Lower leg skin (tissue), 4 donors: Measurements from ENCODE around the gene MBLAC1. TPM values are rescaled to one million over a fixed set of nuclear protein-coding genes. Genes with fewer than 3 reads are reported as not detected.

Source experiments
- DNase-seq, 2 donors: peaks; one replicate each; pipeline ENCODE4 v3.0.0-alpha.2; 2019; ENCODE audit warnings: low spot score in 2 of 2
- H3K4me3 ChIP-seq: fragments of 200-600 bp; sonication (generic); 2 replicates; pipeline ENCODE4 v1.5.1; 2017; ENCODE audit warnings: mild to moderate bottlenecking, low read depth; ENCODE audit not compliant: poor library complexity, severe bottlenecking
- CTCF ChIP-seq, 3 donors: fragments of 450-650 bp; IDR thresholded peaks; one replicate each; pipeline ENCODE4 v1.5.1; 2016; ENCODE audit warnings: antibody characterized with exemption in 3 of 3, mild to moderate bottlenecking in 3 of 3, moderate library complexity in 2 of 3
- POLR2A ChIP-seq, 2 donors: fragments of 450-650 bp; IDR thresholded peaks; one replicate each; pipeline ENCODE4 v1.6.1; 2016 to 2017; ENCODE audit warnings: antibody characterized with exemption in 2 of 2, mild to moderate bottlenecking in 1 of 2, moderate library complexity in 1 of 2
- WGBS, 2 donors: methylation state at CpG; one replicate each; pipeline ENCODE4 v1.1.5; 2018; 5-methylcytosine and 5-hydroxymethylcytosine counted together
- intact Hi-C: fragments of 100-400 bp; cut with DNase I; formaldehyde crosslinking; loops from one replicate; pipeline ENCODE4 v1.15.0; 2023; ENCODE audit warnings: low total_unique reads
- total RNA-seq, 4 donors: library from RNA; depleted of rRNA; stranded (reverse); fragments of >200 nt; gene quantifications; one replicate each; pipeline ENCODE4 v1.1.0, GENCODE V29; 2016

Gene MBLAC1
- total RNA-seq, 4 donors from 2014 or later, result 1.6 to 8.7 (median 6.0) TPM

- intact Hi-C loops, result no loop called here
- WGBS, 2 donors, result 78 to 83% methylated on average over 25 of the region's 25 CpGs
- DNase-seq, result no peak
- no peak overlapping the region for H3K4me3 ChIP-seq
- TF ChIP-seq POLR2A (IDR thresholded peaks at IDR 0.05) (no peak), CTCF (IDR thresholded peaks at IDR 0.05) (no peak)
Observed at GRCh38 chr7:100107125-100107737, 19.5 kb upstream of the MBLAC1 start.

GRCh38 chr7:100107890-100108289, 18.9 kb upstream of the MBLAC1 start:
- WGBS, 2 donors, result 84 to 85% methylated on average over 11 of the region's 11 CpGs
- TF ChIP-seq CTCF (IDR thresholded peaks at IDR 0.05), result no peak
- no peak for TF ChIP-seq POLR2A (IDR thresholded peaks at IDR 0.05)
- intact Hi-C loops, result no loop called here
- no peak for DNase-seq
- H3K4me3 ChIP-seq, result no peak overlapping the region

- intact Hi-C loops, result no loop called here
- TF ChIP-seq POLR2A (IDR thresholded peaks at IDR 0.05) (no peak), CTCF (IDR thresholded peaks at IDR 0.05) (no peak)
- WGBS, 2 donors, result 81 to 88% methylated on average over 12 of the region's 12 CpGs
- no peak overlapping the region for H3K4me3 ChIP-seq
- no peak for DNase-seq
Observed at GRCh38 chr7:100109521-100110163, 17.1 kb upstream of the MBLAC1 start.

- WGBS, 2 donors, result 88 to 92% methylated on average over 7 of the region's 7 CpGs
- no peak for TF ChIP-seq POLR2A (IDR thresholded peaks at IDR 0.05)
- no peak for TF ChIP-seq CTCF (IDR thresholded peaks at IDR 0.05)
- no peak overlapping the region for H3K4me3 ChIP-seq
- DNase-seq, result no peak
- intact Hi-C loops, result no loop called here
Observed at GRCh38 chr7:100111156-100111555, 15.6 kb upstream of the MBLAC1 start.

- no peak for TF ChIP-seq CTCF (IDR thresholded peaks at IDR 0.05)
- no peak for TF ChIP-seq POLR2A (IDR thresholded peaks at IDR 0.05)
- WGBS, 2 donors, result 92% methylated on average over 11 to 12 of the region's 13 CpGs
- intact Hi-C loops, result no loop called here
- H3K4me3 ChIP-seq, result no peak overlapping the region
- no peak for DNase-seq
Observed at GRCh38 chr7:100111914-100112313, 14.9 kb upstream of the MBLAC1 start.
